Measurements from ENCODE around the gene ATRN.

Gene ATRN

DNA sequence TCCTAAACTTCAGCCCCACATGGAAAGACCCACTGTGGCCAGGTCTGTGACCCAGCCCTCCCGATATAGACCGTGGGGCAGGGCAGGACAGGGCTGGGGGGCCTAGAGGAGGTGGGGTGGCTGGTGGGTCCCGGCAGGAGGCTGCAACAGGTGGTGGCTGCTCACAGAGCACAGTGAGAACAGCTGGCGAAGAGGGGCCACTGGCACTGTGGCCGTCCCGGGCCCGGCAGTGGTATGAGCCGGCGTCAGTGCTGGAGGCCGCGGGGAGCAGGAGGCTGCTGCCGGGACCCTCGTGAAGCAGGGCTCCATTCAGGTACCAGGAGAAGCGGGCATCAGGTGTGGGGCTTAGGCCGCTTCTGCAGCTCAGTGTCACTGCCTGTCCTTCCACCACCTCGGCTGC is 228.2 kb downstream of the ATRN start:
- DNase-seq (ENCODE audit: extremely low read depth, low read depth): no peak
- TF ChIP-seq CTCF (IDR thresholded peaks at IDR 0.05; ENCODE audit: low read depth, low read length, missing control alignments): no peak
- H3K4me3 ChIP-seq (replicated peaks; ENCODE audit: low read depth, low read length): no peak overlapping the region

Measured in HFF-Myc (cell line).